ENCODE measurements around the gene EGR4.

Gene EGR4

DNA sequence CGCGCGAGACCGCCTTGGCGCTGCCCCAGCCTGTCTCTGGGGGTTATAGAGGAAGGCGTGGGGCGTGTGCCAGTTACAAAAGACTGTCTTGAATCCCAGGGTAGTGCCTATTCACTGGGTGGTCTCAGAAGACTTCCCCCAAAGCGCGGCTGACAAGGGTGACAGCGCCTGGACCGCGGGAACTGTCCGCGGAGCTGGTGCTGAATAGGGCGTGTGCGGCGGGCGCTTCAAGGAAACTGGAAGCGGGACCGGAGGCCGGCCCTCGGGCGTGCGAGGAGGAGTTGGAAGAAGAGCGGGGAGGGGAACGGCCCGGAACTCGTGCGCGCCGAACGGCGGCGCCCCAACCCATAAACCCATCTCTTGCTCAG lies 2.3 kb downstream of the EGR4 start:
- DNase-seq = peak in 2 of 3 donors; percentile 24 to 27
- Histone ChIP-seq H3K4me1 (ENCODE audit: control insufficient read depth, insufficient read depth, low read length, poor library complexity, severe bottlenecking) (peaks cover 28% of the 10 kb centered on the region), H3K9me3 (ENCODE audit: control insufficient read depth, low read length) (no peaks in the 10 kb centered on the region), H3K27ac (ENCODE audit: insufficient read depth, low read length, poor library complexity, severe bottlenecking) (no peak overlapping the region), H3K36me3 (ENCODE audit: control insufficient read depth, insufficient read depth, low read length) (no peaks in the 10 kb centered on the region), H3K27me3 (replicated peaks; ENCODE audit: control insufficient read depth, insufficient read depth, low read length, poor library complexity, severe bottlenecking) (peaks cover 43% of the 10 kb centered on the region), H3K4me3 (ENCODE audit: insufficient read depth, low read depth, low read length, poor library complexity, severe bottlenecking) (peak overlapping the region; percentile 26)

DNA sequence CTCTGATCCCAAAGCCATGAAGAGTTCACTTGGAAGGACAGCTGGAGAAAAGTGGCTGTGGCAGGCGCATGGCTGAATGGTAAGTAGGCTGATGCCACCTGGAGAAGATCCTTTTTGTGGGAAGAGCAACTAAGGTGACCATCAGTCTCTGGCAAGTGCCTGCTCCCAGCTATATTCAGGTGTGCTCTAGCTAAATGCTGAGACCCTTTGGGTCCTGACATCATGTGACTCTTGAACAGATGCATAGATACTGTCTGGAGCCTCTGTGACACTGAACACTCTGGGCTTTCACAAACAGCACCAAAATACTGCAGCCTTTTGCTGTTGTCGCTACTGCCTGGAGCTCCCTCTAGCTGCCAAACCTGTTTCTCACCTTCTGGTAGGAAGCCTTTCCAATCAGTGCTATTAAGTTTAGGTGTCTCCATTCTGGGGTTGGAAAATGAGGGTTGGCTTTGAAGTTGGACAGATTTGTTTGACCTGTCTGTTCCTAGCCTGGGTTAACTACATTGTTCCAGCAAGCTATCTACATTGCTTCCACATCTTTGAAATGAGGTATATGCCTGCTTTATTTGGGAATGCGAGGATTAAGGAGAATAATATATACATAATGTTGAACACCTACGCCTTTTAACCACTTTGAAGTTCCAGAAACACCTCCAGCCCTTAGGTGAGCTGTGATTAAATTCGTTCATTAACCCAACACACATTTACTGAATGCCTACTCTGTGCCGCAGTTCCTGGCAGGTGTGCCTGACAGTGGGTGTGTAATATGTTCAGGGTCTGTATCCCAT lies 3.1 kb downstream of the EGR4 start:
- peak in 1 of 3 donors; percentile 24 for DNase-seq
- Histone ChIP-seq H3K4me1 (ENCODE audit: control insufficient read depth, insufficient read depth, low read length, poor library complexity, severe bottlenecking) (peaks cover 28% of the 10 kb centered on the region), H3K9me3 (ENCODE audit: control insufficient read depth, low read length) (no peaks in the 10 kb centered on the region), H3K27me3 (replicated peaks; ENCODE audit: control insufficient read depth, insufficient read depth, low read length, poor library complexity, severe bottlenecking) (peaks cover 39% of the 10 kb centered on the region), H3K27ac (ENCODE audit: insufficient read depth, low read length, poor library complexity, severe bottlenecking) (no peak overlapping the region), H3K4me3 (ENCODE audit: insufficient read depth, low read depth, low read length, poor library complexity, severe bottlenecking) (no peak overlapping the region), H3K36me3 (ENCODE audit: control insufficient read depth, insufficient read depth, low read length) (no peaks in the 10 kb centered on the region)

DNA sequence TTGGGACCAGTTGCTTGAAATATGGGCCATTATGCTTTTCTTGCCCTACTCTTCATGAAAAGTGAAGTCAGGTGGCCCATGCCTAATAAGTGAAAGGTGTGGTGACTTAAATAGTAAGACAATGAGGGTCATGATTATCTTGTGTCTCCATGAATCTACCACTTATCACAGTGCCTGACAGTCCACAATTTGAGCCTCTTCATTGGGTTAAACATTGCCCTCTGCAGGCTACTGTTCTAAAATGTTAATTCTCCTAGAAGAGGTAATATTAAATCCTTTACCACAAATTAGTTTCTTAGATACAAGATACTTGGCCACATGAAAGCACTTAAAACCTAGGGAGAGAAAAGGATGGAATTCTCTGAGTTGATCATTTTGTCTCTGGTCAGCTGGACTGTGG lies 4.0 kb downstream of the EGR4 start:
- H3K4me3 ChIP-seq (ENCODE audit: insufficient read depth, low read depth, low read length, poor library complexity, severe bottlenecking) = no peak overlapping the region
- peaks cover 28% of the 10 kb centered on the region for H3K4me1 ChIP-seq (ENCODE audit: control insufficient read depth, insufficient read depth, low read length, poor library complexity, severe bottlenecking)
- no peak overlapping the region for H3K27ac ChIP-seq (ENCODE audit: insufficient read depth, low read length, poor library complexity, severe bottlenecking)
- H3K9me3 ChIP-seq (ENCODE audit: control insufficient read depth, low read length) = no peaks in the 10 kb centered on the region
- no peak for DNase-seq
- peaks cover 29% of the 10 kb centered on the region for H3K27me3 ChIP-seq (replicated peaks; ENCODE audit: control insufficient read depth, insufficient read depth, low read length, poor library complexity, severe bottlenecking)
- H3K36me3 ChIP-seq (ENCODE audit: control insufficient read depth, insufficient read depth, low read length) = no peaks in the 10 kb centered on the region

DNA sequence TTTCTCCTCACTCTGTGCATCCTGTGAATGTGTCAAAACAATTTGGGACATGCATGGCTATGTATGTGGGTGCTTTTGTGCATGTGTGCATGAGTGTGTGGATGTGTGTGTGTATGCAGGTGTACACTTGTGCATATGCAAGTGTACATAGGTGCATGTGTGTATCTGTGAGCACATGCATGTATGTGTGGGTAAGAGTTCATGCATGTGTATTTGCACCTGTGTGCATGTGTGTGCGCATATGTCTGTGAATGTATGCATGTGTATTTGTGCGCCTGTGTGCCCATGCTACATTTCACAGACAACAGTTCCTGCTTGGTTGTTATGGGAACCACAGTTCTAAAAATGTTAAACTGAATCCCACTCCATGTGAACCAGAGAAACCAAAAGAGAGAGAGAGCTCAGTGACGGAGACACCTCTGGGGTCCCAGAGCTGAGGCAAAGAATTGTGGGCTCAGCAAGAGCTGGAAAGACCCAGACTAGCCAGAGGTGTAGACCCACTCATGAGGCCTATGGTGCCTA lies 7.2 kb downstream of the EGR4 start:
- peaks cover 6% of the 10 kb centered on the region for H3K27me3 ChIP-seq (replicated peaks; ENCODE audit: control insufficient read depth, insufficient read depth, low read length, poor library complexity, severe bottlenecking)
- H3K27ac ChIP-seq (ENCODE audit: insufficient read depth, low read length, poor library complexity, severe bottlenecking) = no peak overlapping the region
- H3K4me3 ChIP-seq (ENCODE audit: insufficient read depth, low read depth, low read length, poor library complexity, severe bottlenecking) = no peak overlapping the region
- no peaks in the 10 kb centered on the region for H3K36me3 ChIP-seq (ENCODE audit: control insufficient read depth, insufficient read depth, low read length)
- no peak for DNase-seq
- no peaks in the 10 kb centered on the region for H3K9me3 ChIP-seq (ENCODE audit: control insufficient read depth, low read length)
- peaks cover 11% of the 10 kb centered on the region for H3K4me1 ChIP-seq (ENCODE audit: control insufficient read depth, insufficient read depth, low read length, poor library complexity, severe bottlenecking)

DNA sequence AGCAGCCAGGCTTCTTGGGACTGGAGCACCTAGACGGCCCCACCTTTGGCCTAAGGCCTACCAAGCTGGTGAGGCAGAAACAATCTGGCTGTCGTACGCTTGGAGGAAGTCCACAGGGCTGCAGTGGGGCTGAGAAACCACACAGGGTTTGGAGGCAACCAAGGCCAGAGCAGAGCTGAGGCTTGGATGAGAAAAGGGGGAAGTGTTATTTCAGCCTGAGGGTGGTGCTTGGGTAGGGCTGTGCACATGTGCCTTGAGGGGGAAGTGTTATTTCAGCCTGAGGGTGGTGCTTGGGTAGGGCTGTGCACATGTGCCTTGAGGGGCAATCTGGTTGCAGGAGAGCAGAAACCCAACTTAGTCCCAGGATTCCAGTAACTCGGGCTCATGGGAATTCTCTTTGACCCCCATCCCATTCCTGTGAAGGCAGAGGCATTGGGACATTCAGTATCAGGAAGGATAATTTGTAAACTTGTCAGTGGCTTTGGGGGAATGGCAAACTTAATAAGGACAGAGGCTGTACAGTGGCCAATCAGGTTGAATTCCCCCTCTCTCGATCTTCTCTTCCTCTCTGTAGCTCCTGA lies 8.1 kb downstream of the EGR4 start:
- Histone ChIP-seq H3K9me3 (ENCODE audit: control insufficient read depth, low read length) (no peaks in the 10 kb centered on the region), H3K4me1 (ENCODE audit: control insufficient read depth, insufficient read depth, low read length, poor library complexity, severe bottlenecking) (peaks cover 8% of the 10 kb centered on the region), H3K4me3 (ENCODE audit: insufficient read depth, low read depth, low read length, poor library complexity, severe bottlenecking) (peak overlapping the region; percentile 66), H3K27me3 (replicated peaks; ENCODE audit: control insufficient read depth, insufficient read depth, low read length, poor library complexity, severe bottlenecking) (no peaks in the 10 kb centered on the region), H3K36me3 (ENCODE audit: control insufficient read depth, insufficient read depth, low read length) (no peaks in the 10 kb centered on the region), H3K27ac (ENCODE audit: insufficient read depth, low read length, poor library complexity, severe bottlenecking) (peak overlapping the region; percentile 18)
- no peak for DNase-seq

DNA sequence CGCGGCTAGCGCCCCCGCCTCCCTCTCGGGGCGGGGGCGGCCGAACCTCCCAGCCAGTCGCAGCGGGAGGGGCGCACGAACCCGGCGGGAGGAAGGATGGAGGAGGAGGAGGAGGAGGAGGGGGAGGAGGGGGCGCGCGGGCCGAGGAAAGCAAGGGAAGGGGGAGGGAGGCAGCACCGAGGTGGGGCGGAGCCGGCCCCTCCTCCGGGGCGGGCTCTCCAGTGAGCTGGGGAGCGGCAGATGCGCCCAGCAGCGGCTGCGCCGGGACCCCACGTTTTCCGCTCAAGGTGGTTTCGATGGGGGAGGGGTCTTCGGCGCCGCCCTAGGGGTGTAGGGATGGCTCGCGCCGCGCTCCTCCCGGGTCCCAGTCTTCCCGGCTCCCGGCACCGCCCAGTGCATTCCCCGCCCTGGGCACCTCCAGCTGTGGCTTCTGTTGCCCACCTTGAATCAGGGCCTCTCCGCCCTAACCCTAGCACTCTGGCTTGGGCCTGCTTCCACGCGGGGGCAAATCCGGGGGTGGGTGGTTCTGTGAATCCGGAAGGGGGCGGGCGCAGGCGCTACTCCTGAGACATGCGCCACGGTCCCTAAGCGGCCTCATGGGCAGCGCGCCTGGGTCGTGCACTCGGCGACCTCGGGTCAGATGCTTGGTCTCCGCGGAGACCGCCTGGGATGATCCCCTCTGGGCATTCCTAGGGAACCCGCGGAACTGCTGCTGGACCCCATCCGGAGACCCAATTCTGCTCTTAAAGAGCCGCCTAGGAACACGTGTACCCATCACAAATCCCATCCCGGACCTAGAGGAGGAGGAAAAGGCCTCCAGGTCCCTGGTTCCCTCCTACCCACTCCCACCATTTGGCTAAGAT lies 8.8 kb downstream of the EGR4 start, which contains the start of gene FBXO41:
FBXO41 (minus strand) TSS at position 183 of the 863 bp plus-strand sequence. CDS start 14,848 bp downstream, outside the sequence.
- DNase-seq = peak; percentile 30 to 48 (median 33)

DNA sequence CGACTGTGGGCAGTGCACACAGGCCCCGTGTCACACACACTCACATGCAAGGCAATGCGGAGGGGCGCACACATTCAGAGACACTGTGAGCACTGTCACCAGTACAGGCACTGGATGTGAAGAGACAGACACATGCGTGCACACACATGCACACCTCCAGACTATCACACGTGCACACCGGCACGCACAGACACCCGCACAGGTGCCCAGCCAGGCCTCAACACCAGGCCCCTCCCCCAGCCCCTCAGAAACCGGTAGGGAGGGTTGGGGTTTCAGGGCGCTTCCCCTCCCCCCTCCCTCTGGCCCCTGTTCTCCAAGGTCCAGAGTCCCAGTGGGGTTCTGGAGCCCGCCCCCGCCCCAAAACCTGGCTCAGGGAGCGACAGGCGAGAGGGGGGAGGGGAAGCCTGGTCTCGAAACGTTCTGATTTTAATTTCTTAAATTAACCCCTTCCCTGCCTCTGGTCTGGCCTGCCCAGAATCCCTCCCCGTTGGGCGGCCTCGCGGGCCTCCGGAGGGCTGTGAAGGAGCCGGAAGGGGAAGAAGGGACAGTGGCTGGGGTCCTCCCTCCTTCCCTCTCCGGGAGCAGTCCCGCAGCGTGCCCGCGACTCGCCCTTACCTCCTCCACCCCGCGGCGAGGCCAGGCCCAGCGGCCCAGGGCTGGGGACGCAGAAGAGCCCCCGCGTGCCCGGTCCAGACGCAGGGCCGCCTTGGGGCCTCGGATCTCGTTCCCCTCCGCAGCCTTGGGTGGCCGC lies 9.6 kb downstream of the EGR4 start:
- no peak overlapping the region for H3K27ac ChIP-seq (ENCODE audit: insufficient read depth, low read length, poor library complexity, severe bottlenecking)

More for the DNA sequence above, 8.8 kb downstream of the EGR4 start, which contains the start of gene FBXO41:
- Histone ChIP-seq H3K27me3 (replicated peaks; ENCODE audit: control insufficient read depth, insufficient read depth, low read length, poor library complexity, severe bottlenecking) (no peaks in the 10 kb centered on the region), H3K4me1 (ENCODE audit: control insufficient read depth, insufficient read depth, low read length, poor library complexity, severe bottlenecking) (peaks cover 8% of the 10 kb centered on the region), H3K27ac (ENCODE audit: insufficient read depth, low read length, poor library complexity, severe bottlenecking) (peak within 1 kb of the TSS; percentile 18), H3K4me3 (ENCODE audit: insufficient read depth, low read depth, low read length, poor library complexity, severe bottlenecking) (peak within 1 kb of the TSS; percentile 66), H3K9me3 (ENCODE audit: control insufficient read depth, low read length) (no peaks in the 10 kb centered on the region), H3K36me3 (ENCODE audit: control insufficient read depth, insufficient read depth, low read length) (no peaks in the 10 kb centered on the region)

DNA sequence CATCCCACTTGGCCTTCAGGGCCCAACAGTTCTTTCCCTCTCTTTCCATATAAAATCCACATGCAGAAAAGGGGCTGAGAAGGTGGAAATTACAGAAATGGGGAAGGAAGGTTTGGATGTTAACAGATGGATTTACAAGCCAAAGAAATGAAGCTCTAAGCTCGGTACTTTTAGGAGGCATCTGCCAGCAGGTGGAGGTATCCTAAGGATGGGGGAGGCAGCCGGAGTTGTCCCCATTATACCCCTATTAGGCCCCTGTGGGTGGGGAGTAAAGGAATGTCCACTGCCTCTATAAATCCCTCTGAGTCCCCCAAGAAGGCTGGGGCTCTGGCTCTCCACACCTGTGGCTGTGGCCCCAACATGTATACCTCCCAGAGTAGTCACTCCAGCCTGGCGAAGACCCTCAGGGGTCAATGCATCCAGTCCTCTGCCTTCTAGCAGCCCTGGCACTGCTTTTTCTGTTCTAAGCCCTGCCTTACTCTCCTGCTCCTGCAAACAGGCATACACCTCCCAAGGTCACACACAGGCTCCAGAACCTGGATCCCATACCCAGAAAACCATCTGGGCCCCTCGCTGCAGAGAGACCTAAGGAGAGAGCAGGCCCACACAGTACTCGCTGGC lies 10.3 kb downstream of the EGR4 start:
- Histone ChIP-seq H3K4me3 (ENCODE audit: insufficient read depth, low read depth, low read length, poor library complexity, severe bottlenecking) (peak overlapping the region; percentile 66), H3K27me3 (replicated peaks; ENCODE audit: control insufficient read depth, insufficient read depth, low read length, poor library complexity, severe bottlenecking) (no peaks in the 10 kb centered on the region), H3K9me3 (ENCODE audit: control insufficient read depth, low read length) (no peaks in the 10 kb centered on the region), H3K36me3 (ENCODE audit: control insufficient read depth, insufficient read depth, low read length) (no peaks in the 10 kb centered on the region), H3K27ac (ENCODE audit: insufficient read depth, low read length, poor library complexity, severe bottlenecking) (no peak overlapping the region), H3K4me1 (ENCODE audit: control insufficient read depth, insufficient read depth, low read length, poor library complexity, severe bottlenecking) (peaks cover 8% of the 10 kb centered on the region)
- DNase-seq = no peak

More for the DNA sequence above, 9.6 kb downstream of the EGR4 start:
- Histone ChIP-seq H3K9me3 (ENCODE audit: control insufficient read depth, low read length) (no peaks in the 10 kb centered on the region), H3K4me3 (ENCODE audit: insufficient read depth, low read depth, low read length, poor library complexity, severe bottlenecking) (peak overlapping the region; percentile 66), H3K27me3 (replicated peaks; ENCODE audit: control insufficient read depth, insufficient read depth, low read length, poor library complexity, severe bottlenecking) (no peaks in the 10 kb centered on the region), H3K36me3 (ENCODE audit: control insufficient read depth, insufficient read depth, low read length) (no peaks in the 10 kb centered on the region), H3K4me1 (ENCODE audit: control insufficient read depth, insufficient read depth, low read length, poor library complexity, severe bottlenecking) (peaks cover 8% of the 10 kb centered on the region)
- DNase-seq = no peak

DNA sequence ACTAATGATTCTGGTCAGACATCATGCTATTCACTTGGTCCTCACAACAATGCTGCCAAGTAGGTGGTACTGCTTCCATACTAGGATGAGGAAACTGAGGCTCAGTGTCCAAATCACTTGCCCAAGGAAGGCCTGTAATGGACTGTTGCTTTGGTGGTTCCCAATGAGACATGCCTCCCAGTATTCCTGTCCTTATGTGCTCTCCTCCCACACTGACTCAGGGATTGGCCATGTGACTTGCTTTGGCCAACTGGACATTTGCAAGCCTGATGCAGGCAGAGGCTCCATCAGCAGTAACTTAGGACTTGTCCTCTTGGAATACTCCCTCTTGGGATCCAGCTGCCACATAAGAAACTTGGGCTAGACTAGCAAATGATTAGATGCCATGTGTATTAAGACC lies 12.1 kb downstream of the EGR4 start:
- no peak for DNase-seq
- no peaks in the 10 kb centered on the region for H3K36me3 ChIP-seq (ENCODE audit: control insufficient read depth, insufficient read depth, low read length)

More for the DNA sequence above, 12.1 kb downstream of the EGR4 start:
- no peaks in the 10 kb centered on the region for H3K27me3 ChIP-seq (replicated peaks; ENCODE audit: control insufficient read depth, insufficient read depth, low read length, poor library complexity, severe bottlenecking)
- H3K9me3 ChIP-seq (ENCODE audit: control insufficient read depth, low read length) = no peaks in the 10 kb centered on the region
- peaks cover 8% of the 10 kb centered on the region for H3K4me1 ChIP-seq (ENCODE audit: control insufficient read depth, insufficient read depth, low read length, poor library complexity, severe bottlenecking)
- H3K4me3 ChIP-seq (ENCODE audit: insufficient read depth, low read depth, low read length, poor library complexity, severe bottlenecking) = no peak overlapping the region
- H3K27ac ChIP-seq (ENCODE audit: insufficient read depth, low read length, poor library complexity, severe bottlenecking) = no peak overlapping the region

Measured in effector memory CD4-positive, alpha-beta T cell (primary cell).